Measurements from ENCODE around the gene TLR7. TPM values are rescaled to one million over a fixed set of nuclear protein-coding genes. Genes with fewer than 3 reads are reported as not detected.

TLR7 gene
- total RNA-seq, 4 donors from 2014 or later, result 0.23 to 1.2 (median 0.62) TPM

GRCh38 chrX:12910423-12911121 lies 43.7 kb downstream of the TLR7 start:
- Histone ChIP-seq H3K36me3 (no peaks in the 10 kb centered on the region), H3K27ac (replicated peaks in 1 of 4) (no peak overlapping the region), H3K9me3 (no peaks in the 10 kb centered on the region), H3K4me3 (no peak overlapping the region), H3K27me3 (no peaks in the 10 kb centered on the region), H3K4me1 (no peaks in the 10 kb centered on the region)
- WGBS, result 63% methylated on average over 10 of the region's 10 CpGs
- no peak for TF ChIP-seq POLR2AphosphoS5 (IDR thresholded peaks at IDR 0.05)
- TF ChIP-seq EP300 (IDR thresholded peaks at IDR 0.05), result no peak
- TF ChIP-seq POLR2A (IDR thresholded peaks at IDR 0.05; ENCODE audit: low read depth), result no peak
- TF ChIP-seq, protein P1, sequence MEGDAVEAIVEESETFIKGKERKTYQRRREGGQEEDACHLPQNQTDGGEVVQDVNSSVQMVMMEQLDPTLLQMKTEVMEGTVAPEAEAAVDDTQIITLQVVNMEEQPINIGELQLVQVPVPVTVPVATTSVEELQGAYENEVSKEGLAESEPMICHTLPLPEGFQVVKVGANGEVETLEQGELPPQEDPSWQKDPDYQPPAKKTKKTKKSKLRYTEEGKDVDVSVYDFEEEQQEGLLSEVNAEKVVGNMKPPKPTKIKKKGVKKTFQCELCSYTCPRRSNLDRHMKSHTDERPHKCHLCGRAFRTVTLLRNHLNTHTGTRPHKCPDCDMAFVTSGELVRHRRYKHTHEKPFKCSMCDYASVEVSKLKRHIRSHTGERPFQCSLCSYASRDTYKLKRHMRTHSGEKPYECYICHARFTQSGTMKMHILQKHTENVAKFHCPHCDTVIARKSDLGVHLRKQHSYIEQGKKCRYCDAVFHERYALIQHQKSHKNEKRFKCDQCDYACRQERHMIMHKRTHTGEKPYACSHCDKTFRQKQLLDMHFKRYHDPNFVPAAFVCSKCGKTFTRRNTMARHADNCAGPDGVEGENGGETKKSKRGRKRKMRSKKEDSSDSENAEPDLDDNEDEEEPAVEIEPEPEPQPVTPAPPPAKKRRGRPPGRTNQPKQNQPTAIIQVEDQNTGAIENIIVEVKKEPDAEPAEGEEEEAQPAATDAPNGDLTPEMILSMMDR (IDR thresholded peaks at IDR 0.05), result no peak
- DNase-seq (ENCODE audit: extremely low spot score), result no peak
- intact Hi-C loops (cut with DNase I), result no loop called here

DNA sequence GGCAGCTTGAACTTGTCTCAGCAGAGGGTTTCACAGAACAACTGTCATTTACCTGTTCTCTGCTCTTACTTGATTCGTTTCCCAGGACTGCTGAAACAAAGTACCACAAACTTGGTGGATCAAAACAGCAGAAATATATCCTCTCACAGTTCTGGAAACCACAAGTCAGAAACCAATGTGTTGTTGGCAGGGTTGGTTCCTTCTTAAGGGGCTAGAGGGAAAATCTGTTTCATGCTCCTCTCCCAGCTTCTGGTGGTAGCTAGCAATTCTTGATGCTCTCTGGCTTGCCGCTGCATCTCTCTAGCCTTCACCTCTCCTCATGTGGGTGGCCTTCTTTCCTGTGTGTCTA lies 44.2 kb downstream of the TLR7 start:
- no peaks in the 10 kb centered on the region for H3K9me3 ChIP-seq
- TF ChIP-seq POLR2AphosphoS5 (IDR thresholded peaks at IDR 0.05) (no peak), POLR2A (IDR thresholded peaks at IDR 0.05; ENCODE audit: low read depth) (no peak), EP300 (IDR thresholded peaks at IDR 0.05) (no peak)
- TF ChIP-seq, protein P1 (IDR thresholded peaks at IDR 0.05), result no peak
- H3K4me1 ChIP-seq, result no peaks in the 10 kb centered on the region
- no peak for DNase-seq (ENCODE audit: extremely low spot score)
- no peak overlapping the region for H3K4me3 ChIP-seq
- H3K36me3 ChIP-seq, result no peaks in the 10 kb centered on the region
- no peak overlapping the region for H3K27ac ChIP-seq (replicated peaks in 1 of 4)
- no peaks in the 10 kb centered on the region for H3K27me3 ChIP-seq
- intact Hi-C loops (cut with DNase I), result no loop called here
- 69% methylated on average over 2 of the region's 2 CpGs for WGBS

DNA sequence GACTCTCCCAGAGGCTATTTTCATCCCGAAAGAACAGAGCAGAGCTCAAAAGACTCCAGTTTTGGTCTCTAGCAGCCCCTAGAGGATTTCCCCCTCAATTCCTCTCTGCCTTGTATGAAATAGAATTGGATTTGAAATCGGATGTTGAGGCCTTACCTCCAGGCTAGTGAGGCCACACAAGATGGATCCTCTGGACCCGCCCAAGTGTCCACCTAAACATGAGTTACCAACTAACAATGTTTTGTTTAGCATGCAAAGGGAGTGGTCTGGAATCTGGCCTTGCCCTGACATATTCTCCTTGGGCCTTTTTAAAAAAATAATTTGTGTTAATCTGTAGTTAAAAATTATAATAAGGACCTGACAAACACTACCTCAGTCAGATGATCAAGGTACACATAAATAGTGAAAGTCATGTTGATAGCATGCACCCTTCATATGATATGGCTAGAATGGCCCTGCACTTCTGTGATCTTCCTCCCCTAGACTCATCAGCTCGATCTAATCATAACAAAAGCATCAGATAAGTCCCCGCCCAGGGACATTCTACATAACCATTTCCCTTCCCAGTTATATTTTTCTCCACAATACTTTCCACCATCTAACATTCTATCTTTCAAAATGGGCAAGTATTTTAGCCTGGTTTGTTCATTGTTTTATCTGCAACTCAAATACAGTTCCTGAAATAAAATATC lies 46.1 kb downstream of the TLR7 start:
- no peak for DNase-seq (ENCODE audit: extremely low spot score)
- no peak for TF ChIP-seq POLR2A (IDR thresholded peaks at IDR 0.05; ENCODE audit: low read depth)
- TF ChIP-seq POLR2AphosphoS5 (IDR thresholded peaks at IDR 0.05), result no peak
- TF ChIP-seq, protein P1 (IDR thresholded peaks at IDR 0.05), result no peak
- no peak for TF ChIP-seq EP300 (IDR thresholded peaks at IDR 0.05)
- Histone ChIP-seq H3K9me3 (no peaks in the 10 kb centered on the region), H3K4me1 (no peaks in the 10 kb centered on the region), H3K27me3 (no peaks in the 10 kb centered on the region), H3K4me3 (no peak overlapping the region), H3K36me3 (no peaks in the 10 kb centered on the region), H3K27ac (replicated peaks in 1 of 4) (no peak overlapping the region)
- WGBS, result 63% methylated on average over 5 of the region's 5 CpGs
- intact Hi-C loops (cut with DNase I), result no loop called here

DNA sequence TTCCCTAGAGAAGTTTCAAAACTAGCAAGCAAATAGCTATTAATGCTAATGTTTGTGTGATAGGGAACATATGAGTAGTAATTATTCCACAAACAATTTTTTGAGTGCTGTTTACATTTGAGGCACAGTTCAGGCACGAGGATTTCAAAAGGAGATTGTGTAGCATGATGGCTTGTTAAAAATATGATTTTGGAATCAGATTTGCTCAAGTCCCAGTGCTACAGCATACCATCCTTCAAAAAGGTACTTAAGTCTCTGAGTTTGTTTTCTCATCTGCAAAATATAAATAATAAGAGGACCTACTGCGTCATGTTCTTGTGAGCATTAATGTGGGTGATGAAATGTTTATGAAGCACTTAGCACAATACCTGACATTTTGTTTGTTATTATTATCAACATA lies 50.9 kb downstream of the TLR7 start:
- intact Hi-C loops (cut with DNase I), result no loop called here
- H3K4me3 ChIP-seq, result no peak overlapping the region
- no peaks in the 10 kb centered on the region for H3K9me3 ChIP-seq
- no peaks in the 10 kb centered on the region for H3K36me3 ChIP-seq
- WGBS, result 46% methylated on average over 2 of the region's 2 CpGs
- DNase-seq (ENCODE audit: extremely low spot score), result no peak
- H3K4me1 ChIP-seq, result no peaks in the 10 kb centered on the region
- no peaks in the 10 kb centered on the region for H3K27me3 ChIP-seq
- H3K27ac ChIP-seq (replicated peaks in 1 of 4), result no peak overlapping the region
- TF ChIP-seq, protein P1 (IDR thresholded peaks at IDR 0.05), result no peak
- no peak for TF ChIP-seq POLR2AphosphoS5 (IDR thresholded peaks at IDR 0.05)
- no peak for TF ChIP-seq POLR2A (IDR thresholded peaks at IDR 0.05; ENCODE audit: low read depth)
- TF ChIP-seq EP300 (IDR thresholded peaks at IDR 0.05), result no peak
